ENCODE data around the gene SLC10A7.

Gene SLC10A7

DNA sequence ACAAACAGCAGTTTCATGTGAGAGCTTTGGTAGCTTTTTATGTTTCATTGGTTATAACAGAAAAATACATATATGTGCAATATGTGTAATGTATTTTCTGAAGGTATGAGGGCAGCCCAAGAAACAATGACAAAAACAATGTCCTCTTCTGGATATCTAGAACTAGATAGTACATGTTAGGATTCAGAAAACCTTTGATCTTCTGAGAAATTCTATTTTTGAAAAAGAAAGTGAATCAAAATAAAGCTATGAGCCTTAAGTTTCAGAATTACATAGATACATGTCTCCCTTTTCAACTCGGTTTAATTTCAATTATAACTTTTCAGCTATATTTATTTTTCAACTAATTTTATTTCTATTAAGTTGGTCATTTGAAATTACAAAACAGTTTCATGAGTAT, 175.5 kb downstream of the SLC10A7 start:
- DNase-seq = no peak

DNA sequence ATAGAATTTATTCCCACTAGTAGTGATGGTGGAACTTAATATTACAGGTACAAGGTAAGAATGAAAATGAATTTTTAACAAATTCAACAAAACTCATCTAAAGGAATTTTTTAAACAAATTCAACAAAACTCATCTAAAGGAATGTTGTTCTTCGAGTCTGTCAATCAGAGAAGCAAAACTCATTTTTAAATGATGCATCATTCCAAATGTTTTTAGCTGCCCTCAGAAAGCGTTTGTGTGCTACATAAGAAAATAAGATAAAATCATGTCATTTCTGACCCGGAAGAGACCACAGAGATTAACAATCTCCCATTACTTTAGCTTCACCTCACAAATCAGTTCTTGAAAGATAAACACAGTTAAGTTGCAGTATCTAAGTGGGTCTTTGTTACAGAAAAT, 178.0 kb downstream of the SLC10A7 start:
- DNase-seq = no peak

DNA sequence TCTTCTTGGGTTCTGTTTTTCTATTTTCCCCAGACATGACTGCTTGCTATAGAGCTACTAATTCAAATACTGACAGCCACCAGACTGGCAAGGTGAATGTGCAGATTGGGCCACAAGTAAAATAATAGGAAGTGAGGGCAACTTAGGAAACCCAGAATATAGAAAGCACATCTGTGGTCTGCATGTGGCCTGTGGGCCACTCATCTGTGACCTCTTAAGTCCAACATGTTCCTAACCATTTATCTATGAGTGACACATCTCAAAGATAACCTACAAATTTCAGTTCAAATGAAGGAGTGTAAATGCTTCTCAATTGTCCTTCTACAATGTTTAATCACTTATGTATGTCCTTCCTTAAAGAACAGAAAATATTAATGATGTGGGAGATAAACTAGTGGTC, 178.5 kb downstream of the SLC10A7 start:
- no peak for DNase-seq

DNA sequence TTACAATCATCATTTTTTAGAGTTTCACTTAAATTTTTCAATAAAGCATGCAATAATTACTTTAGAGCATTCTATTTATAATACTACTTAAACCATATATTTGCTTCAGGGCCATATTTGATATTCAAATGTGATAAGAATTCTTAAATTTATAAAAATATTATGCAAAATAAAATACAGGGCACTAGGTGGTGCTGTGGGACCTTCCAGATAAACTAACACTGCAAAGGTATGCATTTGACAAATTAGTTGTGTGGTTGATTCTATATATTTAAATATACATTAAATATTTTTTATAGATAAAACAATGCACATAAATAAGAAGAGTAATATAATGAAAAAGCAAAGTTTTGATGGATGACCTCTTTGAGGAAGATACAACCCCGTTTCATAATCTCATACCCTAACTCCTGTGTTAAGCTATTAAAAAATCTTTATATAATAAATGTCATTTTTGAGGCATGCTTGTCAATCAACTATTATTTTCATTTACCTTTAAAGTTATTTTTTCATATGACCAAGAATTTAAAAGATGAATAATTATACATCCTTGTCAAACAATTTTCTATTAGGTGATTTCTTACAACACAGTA, 179.0 kb downstream of the SLC10A7 start:
- DNase-seq = no peak

DNA sequence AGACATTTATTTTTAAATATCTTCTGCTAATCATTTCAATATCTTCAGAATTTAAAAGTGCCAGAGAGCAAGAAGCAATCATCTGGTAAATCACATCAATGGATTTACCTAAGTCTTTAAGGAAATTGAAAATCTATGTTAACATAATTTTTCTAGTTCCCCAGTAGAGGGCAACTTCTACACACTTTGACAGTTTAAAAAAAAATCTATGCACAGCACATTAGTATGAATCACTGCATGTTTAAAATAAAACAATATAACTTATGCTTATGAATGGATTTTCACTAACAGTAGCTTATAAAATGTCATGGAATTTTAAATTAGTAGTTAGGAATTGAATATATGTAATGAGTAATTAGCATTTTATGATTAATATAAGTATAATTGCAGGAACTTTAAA, 180.9 kb downstream of the SLC10A7 start:
- DNase-seq = no peak

DNA sequence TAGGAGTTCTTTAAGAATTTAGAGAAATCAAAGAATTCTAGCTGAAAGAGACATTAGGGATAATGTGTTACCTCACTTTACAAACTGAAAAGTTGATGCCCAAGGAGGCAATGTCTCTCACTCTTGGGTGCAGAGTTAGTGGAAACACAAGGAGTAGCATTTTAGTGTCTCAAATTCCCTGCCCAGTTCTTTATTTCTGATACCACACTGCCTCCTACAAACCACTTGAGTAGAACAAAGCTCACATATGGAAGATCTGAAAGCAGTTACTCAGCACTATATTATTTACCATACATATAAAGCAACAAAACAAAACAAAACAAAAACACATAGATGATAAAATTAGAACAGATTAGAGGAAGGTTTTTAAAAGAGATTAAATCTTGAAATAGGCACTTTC, 183.2 kb downstream of the SLC10A7 start:
- DNase-seq = no peak

DNA sequence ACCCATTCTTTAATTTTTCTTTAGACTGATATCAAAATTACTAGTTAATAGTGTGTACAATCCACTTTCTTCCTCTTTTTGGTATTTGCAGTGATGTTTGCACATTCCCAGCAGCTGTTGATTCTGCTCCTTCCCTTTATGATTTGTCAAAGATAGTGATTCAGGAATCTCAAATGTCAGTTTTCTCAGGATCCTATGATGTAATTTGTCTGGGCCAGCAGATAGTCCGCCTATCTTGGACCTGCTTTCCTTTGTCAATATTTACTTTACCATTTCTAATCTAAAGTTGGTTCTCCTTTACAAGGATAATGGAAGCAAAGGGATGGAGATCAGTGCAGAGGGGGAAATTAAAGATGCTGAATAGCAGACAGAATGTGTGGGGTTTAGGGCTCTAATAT, 185.3 kb downstream of the SLC10A7 start:
- no peak for DNase-seq

DNA sequence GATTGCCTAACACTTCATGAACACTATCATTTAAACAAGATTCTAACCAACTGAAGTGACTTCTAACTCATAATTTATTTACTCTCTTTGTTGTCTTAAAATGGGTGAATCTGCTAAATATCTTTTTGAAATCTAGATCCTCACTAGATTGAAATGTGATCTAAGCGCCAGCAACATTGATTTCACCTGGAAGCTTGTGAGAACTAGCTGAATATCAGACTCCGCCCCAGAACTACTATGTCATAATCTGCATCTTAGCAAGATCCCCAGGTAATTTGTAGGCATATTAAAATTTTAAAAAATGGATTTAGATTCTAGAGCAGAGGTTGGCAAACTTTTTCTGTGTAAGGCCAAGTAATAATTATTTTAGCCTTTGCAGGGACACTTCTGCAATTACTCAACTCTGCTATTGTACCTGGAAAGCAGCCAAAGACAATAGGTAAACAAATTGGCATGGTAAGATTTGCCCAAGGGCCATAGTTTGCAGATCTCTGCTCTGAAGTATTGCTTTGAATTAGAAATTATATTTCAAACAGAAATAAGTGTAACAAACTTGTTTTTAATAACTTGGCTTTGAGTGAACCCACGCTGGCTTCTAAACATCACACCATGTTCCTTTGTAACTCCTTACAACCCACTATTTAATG, 185.9 kb downstream of the SLC10A7 start:
- no peak for DNase-seq

DNA sequence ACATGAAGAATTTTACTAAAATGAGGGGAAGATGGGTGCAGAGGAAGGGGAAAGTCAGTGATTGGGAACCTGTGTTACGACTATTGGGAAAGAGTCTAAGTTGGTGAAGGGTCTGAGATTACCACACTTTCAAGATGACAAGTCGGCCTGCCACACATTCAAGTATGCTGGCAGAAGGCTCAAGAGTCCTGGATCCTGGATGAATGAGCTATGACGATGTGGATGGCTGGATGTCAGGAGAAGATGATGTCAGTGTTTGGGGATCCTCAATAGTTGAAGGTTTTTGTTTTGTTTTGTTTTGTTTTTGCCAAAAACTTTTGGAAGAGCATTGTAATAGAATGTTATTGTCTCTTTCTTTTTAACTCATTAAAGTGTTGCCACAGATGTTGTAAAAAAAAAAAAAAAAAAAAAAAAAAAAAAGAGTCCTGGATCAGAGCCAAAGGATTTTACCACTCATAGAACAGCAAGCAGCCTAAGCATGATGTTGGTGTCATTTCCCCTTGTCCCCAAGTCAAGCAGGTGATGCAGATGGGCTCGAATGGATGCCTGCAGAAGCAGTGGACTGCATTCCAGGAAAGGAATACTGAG, 186.8 kb downstream of the SLC10A7 start:
- no peak for DNase-seq

DNA sequence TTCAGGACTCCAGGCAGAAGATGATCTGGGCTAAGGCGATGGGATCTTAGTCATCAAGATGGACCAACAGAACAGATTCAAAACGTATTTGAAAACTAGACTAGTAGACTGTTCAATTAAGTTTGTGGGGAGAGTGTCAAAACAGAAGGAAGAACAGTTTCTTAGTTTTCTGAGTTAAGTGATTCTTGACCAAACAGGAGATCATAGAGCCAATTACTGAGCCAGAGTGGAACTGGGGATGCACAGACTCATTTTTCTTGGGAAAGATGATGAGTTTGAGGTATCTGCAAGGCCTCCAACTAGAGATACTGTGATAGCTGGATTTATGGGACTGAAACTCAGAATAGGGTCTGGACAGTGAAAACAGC, 187.9 kb downstream of the SLC10A7 start:
- DNase-seq = no peak

DNA sequence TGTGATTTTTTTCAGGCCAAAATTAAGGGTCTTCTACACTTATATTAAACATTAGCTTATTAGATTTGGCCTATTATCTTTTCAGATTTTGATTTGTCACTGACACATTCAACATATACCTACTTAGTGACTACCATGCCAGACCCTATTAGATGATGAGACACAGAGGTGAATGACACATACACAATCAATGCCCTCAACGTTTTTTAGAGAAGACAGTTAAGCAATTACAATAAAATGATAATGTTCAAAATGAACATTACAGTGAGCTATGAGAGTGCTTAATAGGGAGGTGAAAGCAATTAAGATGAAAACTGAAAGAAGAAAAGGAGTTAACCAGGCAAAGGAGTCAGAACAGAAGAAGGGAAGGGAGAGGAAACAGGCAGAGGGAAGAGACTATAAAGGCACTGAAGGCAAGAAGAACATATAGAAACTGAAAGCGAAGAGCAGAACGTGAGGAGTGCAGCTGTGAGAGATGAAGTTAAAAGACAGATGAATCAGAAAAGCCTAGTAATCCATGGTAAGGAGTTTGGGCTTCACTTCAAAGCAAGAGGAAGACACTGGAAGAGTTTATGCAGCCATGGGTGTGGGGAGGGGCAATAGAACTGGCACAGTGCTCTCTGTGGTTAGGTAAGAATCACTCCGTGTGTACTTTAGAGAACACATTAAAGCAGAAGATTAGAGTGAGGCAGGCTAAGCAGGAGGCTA, 188.4 kb downstream of the SLC10A7 start:
- no peak for DNase-seq

DNA sequence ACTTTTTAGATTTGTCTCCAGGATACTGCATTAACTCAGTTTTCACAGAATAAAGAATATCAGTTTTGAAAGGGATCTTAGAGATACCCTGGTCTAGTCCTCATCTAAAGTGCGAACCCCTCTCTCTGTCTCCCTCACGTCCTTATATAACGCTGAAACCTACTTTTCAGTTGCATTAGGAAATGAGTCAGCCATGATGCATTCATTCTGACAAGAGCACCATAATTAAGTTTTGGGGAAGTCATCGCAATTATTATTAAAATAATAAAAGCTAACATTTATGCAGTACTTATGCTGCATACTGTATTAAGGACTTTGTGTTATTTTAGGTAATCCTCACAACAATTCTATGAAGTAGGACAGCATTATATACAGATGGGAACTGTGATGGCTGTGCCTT, 191.3 kb downstream of the SLC10A7 start:
- DNase-seq = no peak

DNA sequence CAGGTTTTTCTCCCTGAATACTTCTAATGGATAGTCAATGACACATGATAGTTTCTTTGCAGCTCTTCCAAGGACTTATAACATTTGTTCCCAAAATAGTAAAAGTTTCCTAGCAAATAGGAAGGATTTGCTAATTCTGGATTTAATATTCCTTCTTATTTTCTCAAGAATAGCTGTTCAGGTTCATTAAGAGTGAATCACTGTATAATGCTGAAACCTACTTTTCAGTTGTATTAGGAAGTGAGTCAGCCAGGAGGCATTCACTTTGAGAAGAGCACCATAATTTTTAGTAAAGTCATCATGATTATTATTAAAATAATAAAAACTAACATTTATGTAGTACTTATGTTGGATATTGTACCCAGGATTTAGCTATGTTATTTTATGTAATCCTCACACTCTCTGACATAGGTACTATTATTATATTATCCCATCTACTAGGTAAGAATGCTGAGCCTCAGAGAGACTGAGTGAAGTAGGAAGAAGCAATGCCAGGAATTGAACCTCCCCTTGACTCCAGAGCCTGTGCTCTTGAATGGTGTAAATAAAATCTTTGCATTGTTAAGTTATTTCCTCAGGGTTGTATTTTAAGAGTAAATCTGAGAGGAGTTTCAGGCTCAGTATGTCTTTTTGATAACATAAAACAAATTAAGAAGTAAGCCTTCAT, 192.6 kb downstream of the SLC10A7 start:
- no peak for DNase-seq

DNA sequence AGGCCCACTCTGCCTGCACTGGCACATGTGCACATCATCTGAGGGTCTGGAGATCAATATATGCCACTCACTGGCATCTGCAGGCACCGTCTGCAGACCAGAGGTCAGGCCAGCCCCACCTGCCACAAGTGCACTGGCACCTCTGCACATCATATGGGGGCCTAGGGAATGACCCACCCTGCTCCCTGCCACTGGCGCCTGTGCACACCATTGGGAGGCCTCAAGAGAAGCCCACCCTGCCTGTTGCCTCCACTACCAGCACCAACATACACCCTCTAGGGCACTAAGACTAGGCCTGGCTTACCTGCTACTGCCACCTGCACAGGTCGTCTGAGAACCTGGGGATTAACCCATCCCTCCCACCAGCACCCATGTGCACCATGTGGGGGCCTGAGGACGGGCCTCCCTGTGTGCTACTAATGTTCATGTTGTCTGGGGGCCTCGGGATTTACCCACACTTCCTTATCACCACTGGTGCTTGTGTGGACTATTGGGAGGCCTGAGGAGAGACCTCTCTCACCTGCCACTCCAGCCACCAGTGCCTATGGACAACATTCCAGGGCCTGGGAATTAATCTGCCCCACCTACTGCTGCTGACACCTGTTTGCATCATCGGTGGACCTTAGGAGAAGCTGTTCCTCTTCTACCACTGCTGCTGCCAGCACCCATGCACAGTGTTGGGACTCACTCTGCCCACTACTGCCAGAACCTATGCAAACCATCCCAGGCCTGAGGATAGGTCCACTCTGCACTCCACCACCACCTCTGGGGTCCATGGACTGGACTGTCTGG, 193.7 kb downstream of the SLC10A7 start:
- DNase-seq = no peak

DNA sequence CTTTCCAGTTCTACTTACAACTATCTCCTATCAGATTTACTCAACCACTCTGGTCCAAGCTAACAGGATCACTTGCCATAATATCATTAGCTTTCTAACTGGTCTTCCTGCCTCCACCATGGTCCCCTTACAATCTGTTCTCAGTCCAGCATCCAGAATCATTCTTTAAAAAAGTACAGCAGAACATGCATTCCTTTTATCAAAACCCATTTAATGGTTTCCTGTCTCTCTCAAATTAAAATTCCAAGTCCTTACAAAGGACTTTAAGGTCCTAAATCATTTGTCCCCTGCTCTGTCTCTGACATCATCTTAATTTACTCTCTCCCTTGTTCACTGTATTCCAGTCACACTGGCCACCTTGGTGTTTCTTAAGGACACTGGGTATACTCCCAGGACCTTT, 202.8 kb downstream of the SLC10A7 start:
- no peak for DNase-seq

DNA sequence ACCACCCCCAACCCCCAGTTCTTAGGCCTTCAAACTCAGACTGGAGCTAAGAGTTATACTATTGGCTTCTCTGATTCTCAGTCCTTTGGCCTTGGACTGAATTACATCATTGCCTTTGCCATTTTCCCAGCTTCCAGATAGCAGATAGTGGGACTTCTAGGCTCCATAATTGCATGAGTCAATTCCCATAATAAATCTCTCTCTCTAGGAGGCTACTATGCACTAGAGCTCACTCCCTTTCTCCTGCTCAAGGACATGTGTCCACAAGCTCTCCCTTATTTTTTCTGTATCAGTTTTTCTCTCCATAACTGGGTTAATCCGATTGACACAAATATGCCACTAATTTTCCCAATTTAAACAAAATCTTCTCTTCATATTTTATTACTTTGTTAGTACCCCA, 204.0 kb downstream of the SLC10A7 start:
- DNase-seq = no peak

DNA sequence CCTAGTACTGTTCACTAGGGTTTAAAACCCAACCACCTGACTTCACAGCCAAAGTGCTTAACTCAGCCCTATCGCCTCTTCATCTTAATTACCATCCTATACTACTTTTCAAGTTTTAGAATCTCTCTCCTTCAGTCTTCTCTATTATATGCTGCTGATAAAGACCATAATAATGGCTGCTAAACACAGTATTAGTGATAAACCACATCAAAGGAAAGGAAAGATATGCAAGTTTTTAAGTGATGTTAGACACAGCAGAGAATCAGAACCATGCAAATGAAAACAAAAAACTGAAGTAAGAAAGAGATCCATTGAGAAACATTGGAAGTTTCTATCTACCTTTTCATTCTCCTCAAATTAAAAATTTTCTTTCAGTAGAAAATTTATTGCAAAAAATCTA, 206.6 kb downstream of the SLC10A7 start:
- DNase-seq = no peak

DNA sequence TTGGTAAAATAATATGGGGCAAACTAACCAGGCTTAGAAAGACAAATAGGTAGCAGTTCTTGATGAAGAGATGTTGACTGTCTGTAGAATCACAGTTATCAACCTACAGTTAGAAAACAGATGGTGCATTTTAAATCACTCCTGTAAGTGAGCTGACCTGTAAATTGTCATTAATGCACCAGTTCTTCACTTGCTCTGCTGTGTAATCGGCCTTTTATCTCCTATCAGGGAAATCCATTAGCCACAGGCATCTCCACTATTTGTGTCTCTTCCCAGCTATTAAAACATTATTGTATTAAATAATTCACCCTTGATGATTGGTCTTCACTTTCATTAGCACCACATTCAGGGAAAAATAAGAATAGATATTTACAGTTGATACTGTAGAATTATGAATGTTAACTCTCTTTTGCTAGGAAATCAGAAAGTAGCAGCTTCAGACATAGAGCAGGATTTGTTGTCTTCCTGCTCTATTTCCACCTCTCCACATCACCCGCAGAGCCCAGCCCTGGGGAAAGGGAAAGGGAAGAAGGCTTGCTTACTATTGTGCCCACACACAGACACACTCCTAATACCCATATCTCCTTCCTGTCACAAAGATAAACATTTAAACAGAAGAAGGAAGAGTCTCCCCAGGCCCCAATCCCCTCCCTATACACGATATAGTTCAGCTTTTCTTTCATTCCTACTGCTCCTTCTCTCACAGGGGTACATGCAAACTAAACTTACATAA, 210.3 kb downstream of the SLC10A7 start:
- peak; percentile 18 for DNase-seq

DNA sequence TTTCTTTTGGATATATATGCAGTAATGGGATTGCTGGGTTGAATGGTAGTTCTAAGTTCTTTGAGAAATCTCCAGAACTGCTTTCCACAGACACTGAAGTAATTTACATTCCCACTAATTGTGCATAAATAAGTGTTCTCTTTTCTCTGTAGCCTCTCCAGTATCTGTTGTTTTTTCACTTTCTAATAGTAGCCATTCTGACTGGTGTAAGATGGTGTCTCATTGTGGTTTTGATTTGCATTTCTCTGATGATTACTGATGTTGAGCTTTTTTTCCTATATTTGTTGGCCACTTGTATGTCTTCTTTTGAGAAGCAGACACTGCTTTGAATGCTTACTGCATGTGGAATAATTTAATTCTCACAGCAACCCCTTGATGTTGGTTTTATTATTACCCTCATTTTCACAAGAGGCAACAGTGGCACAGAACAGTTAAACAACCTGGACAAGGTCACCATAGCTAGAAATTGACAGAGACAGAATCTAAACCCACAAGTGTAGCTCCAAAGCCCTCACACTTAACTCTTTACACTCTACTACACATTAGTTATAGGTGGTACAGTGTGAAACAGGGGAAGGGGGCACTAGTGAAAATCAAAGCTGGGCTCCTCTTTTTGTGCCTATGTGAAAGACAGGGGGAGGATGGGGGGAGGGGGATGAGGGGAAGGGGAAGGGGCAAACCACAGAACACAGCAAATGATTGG, 211.3 kb downstream of the SLC10A7 start:
- no peak for DNase-seq

DNA sequence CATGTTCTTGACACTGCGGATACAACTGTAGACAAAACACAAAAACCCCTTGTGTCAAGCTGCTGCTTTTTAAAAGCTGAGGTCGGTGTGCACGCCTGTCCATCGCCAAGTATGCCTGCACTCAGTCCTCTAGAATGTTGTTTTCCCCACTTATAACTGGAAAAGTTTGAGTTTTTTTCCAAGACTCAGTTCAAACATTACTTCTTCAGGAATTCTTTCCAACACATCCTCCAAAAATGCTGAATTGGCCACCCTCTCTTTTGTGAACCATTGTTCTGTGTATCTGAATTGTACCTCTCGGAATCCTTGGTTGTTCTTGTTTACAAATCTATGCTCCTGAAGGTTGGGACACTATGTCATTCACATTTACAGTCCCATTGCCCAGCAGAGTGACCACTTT, 212.8 kb downstream of the SLC10A7 start:
- DNase-seq = no peak

DNA sequence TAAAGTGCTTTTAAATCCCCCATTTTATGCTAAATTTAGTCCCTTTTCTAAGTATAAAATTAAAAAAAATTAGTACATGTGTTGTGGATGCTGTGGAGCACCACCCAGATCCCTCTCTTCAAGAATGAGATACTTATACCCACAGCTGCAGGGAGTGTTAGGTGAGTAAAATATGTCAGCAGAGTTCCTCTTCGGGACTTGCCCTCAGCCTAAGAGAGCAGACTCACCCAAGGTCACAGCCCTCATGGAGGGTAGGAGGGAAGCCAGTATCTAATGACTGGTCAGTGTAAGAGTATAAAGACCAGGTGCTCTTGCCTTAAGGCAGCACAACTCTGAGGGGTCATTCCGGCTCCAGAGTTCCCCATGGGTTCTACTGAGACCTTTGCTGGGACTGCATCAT, 218.9 kb downstream of the SLC10A7 start:
- no peak for DNase-seq

DNA sequence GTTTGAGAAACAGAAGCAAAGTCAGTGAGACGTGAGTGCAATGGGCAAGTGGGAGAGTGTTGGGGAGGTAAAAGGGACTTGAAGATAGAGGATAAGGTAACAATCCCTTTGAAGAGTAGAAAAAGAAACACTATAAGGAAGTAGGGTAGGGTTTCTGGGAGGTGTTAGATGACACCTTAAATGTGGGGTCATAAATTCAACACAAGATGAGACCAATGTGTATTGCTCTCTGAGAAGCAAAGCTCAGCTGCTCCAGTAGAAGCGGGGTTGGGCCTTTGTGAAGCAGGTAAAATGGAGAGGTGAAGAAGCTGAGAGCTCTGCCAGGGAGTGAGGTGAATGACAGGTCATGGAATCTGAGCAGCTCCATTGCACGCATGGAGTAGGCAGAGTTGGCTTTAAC, 222.1 kb downstream of the SLC10A7 start:
- DNase-seq = no peak
